DND-41 (cell line): ENCODE data around the gene MRPS16.

Experiments used
- EZH2 ChIP-seq: IDR thresholded peaks from 3 replicates; pipeline ENCODE4 v1.6.1; 2012; ENCODE audit warnings: borderline replicate concordance, low read depth, mild to moderate bottlenecking, moderate library complexity, low read length, inconsistent platforms; ENCODE audit not compliant: severe bottlenecking
- TF ChIP-seq, protein P1 (sequence below): IDR thresholded peaks from 2 replicates; pipeline ENCODE4 v1.5.1; 2012; ENCODE audit warnings: borderline replicate concordance, low read length, moderate library complexity, mild to moderate bottlenecking; ENCODE audit not compliant: poor library complexity, severe bottlenecking; ENCODE audit errors: extremely low read depth

DNA sequence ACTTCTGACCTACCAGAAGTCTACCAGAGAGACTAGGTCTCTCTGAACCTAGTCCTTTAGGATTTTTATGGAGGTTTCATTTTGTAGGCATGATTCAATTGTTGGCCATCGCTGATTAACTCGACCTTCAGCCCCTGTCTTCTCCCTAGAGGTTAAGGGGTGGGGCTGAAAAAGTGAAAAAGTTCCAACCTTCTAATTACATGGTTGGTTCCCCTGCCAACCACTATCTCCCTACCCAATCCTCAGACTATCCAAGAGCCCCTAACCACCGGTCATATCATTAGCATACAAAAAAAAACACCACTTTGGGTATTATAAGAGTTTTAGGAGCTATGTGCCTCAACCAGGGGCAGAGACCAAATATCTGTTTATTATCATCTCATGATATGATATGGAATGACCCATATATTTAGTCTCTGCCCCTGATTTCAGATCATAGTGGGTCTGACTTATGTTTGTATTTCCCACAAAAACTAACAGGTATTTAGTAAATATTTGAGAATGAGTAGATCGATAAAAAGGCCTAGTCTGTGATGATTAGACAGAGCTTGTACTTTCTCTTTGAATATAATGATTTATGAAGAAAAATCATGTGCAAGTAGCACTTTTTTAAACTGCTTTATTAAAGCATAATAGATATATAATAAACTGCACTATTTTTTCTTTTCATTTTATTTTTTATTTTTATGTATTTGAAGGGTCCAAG is 41.2 kb downstream of the MRPS16 start:
- TF ChIP-seq, protein P1, sequence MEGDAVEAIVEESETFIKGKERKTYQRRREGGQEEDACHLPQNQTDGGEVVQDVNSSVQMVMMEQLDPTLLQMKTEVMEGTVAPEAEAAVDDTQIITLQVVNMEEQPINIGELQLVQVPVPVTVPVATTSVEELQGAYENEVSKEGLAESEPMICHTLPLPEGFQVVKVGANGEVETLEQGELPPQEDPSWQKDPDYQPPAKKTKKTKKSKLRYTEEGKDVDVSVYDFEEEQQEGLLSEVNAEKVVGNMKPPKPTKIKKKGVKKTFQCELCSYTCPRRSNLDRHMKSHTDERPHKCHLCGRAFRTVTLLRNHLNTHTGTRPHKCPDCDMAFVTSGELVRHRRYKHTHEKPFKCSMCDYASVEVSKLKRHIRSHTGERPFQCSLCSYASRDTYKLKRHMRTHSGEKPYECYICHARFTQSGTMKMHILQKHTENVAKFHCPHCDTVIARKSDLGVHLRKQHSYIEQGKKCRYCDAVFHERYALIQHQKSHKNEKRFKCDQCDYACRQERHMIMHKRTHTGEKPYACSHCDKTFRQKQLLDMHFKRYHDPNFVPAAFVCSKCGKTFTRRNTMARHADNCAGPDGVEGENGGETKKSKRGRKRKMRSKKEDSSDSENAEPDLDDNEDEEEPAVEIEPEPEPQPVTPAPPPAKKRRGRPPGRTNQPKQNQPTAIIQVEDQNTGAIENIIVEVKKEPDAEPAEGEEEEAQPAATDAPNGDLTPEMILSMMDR = no peak
- TF ChIP-seq EZH2 = no peak
